H9 (cell line): ENCODE data around the gene DYNC1H1. TPM values are rescaled to one million over a fixed set of nuclear protein-coding genes. Genes with fewer than 3 reads are reported as not detected.

Experiments
- DNase-seq: peaks from one replicate; pipeline ENCODE4 v3.0.0-alpha.2; 2017
- H2AFZ ChIP-seq: one replicate; pipeline ENCODE4 v1.6.1; 2013; ENCODE audit warnings: mild to moderate bottlenecking, low read length, control low read depth, moderate library complexity
- H2AK5ac ChIP-seq: 2 replicates; pipeline ENCODE4 v1.6.1; 2013; ENCODE audit warnings: low read length, control low read depth, mixed read lengths; ENCODE audit not compliant: insufficient read length
- H2BK120ac ChIP-seq: one replicate; pipeline ENCODE4 v1.6.1; 2013; ENCODE audit warnings: low read depth, mild to moderate bottlenecking, low read length, control low read depth, inconsistent platforms; ENCODE audit not compliant: poor library complexity, severe bottlenecking
- H2BK12ac ChIP-seq: 2 replicates; pipeline ENCODE4 v1.6.1; 2013; ENCODE audit warnings: low read length, control low read depth, mixed read lengths, low read depth; ENCODE audit not compliant: insufficient read length
- H2BK15ac ChIP-seq: 2 replicates; pipeline ENCODE4 v1.6.1; 2013; ENCODE audit warnings: low read depth, low read length, control low read depth
- H2BK20ac ChIP-seq: one replicate; pipeline ENCODE4 v1.6.1; 2013; ENCODE audit warnings: low read depth, mild to moderate bottlenecking, low read length, control low read depth, inconsistent platforms; ENCODE audit not compliant: poor library complexity, severe bottlenecking
- H2BK5ac ChIP-seq: 2 replicates; pipeline ENCODE4 v1.6.1; 2013; ENCODE audit warnings: low read length, control low read depth, mixed read lengths; ENCODE audit not compliant: insufficient read length
- H3K14ac ChIP-seq: 2 replicates; pipeline ENCODE4 v1.6.1; 2013; ENCODE audit warnings: low read length, control low read depth; ENCODE audit not compliant: insufficient read depth
- H3K18ac ChIP-seq: 2 replicates; pipeline ENCODE4 v1.6.1; 2013; ENCODE audit warnings: low read depth, mild to moderate bottlenecking, mixed read lengths, low read length, control low read depth; ENCODE audit not compliant: insufficient read length
- H3K23ac ChIP-seq: 2 replicates; pipeline ENCODE4 v1.6.1; 2013; ENCODE audit warnings: low read length, control low read depth, mixed read lengths, low read depth; ENCODE audit not compliant: insufficient read length
- H3K23me2 ChIP-seq: 2 replicates; pipeline ENCODE4 v1.6.1; 2013; ENCODE audit warnings: low read depth, mild to moderate bottlenecking, mixed read lengths, low read length, control low read depth; ENCODE audit not compliant: insufficient read length, poor library complexity, severe bottlenecking
- H3K27ac ChIP-seq: 2 replicates; pipeline ENCODE4 v1.5.1; 2013; ENCODE audit warnings: low read length, control low read depth, mixed read lengths, low read depth; ENCODE audit not compliant: insufficient read length
- H3K27me3 ChIP-seq: 2 replicates; pipeline ENCODE4 v1.6.1; 2013; ENCODE audit warnings: low read length, control low read depth, inconsistent platforms; ENCODE audit not compliant: insufficient read depth
- H3K4ac ChIP-seq: 2 replicates; pipeline ENCODE4 v1.6.1; 2013; ENCODE audit warnings: low read depth, mild to moderate bottlenecking, control low read depth, inconsistent platforms, low read length, moderate library complexity
- H3K4me1 ChIP-seq: 2 replicates; pipeline ENCODE4 v1.6.1; 2013; ENCODE audit warnings: low read length, control low read depth, inconsistent platforms; ENCODE audit not compliant: insufficient read depth
- H3K4me2 ChIP-seq: 2 replicates; pipeline ENCODE4 v1.6.1; 2013; ENCODE audit warnings: low read length, control low read depth, mixed read lengths; ENCODE audit not compliant: insufficient read length, insufficient read depth
- H3K56ac ChIP-seq: 2 replicates; pipeline ENCODE4 v1.6.1; 2013; ENCODE audit warnings: low read depth, mild to moderate bottlenecking, mixed read lengths, low read length, control low read depth; ENCODE audit not compliant: insufficient read length
- H3K79me1 ChIP-seq: 2 replicates; pipeline ENCODE4 v1.6.1; 2013; ENCODE audit warnings: low read depth, mild to moderate bottlenecking, moderate library complexity, low read length, control low read depth, inconsistent platforms; ENCODE audit not compliant: insufficient read depth, poor library complexity, severe bottlenecking
- H3K79me2 ChIP-seq: 2 replicates; pipeline ENCODE4 v1.6.1; 2013; ENCODE audit warnings: low read length, control low read depth, inconsistent platforms; ENCODE audit not compliant: insufficient read depth
- H3K9ac ChIP-seq: 2 replicates; pipeline ENCODE4 v1.6.1; 2013; ENCODE audit warnings: low read length, control low read depth, mixed read lengths; ENCODE audit not compliant: insufficient read length; ENCODE audit errors: extremely low read depth
- H3K9me3 ChIP-seq: one replicate; pipeline ENCODE4 v1.6.1; 2013; ENCODE audit warnings: low read depth, low read length, inconsistent platforms; ENCODE audit not compliant: control insufficient read depth
- H3T11ph ChIP-seq: one replicate; pipeline ENCODE4 v1.6.1; 2013; ENCODE audit warnings: mild to moderate bottlenecking, low read length, control low read depth, inconsistent platforms
- H4K20me1 ChIP-seq: one replicate; pipeline ENCODE4 v1.6.1; 2013; ENCODE audit not compliant: control insufficient read depth, insufficient read length, insufficient read depth
- H4K5ac ChIP-seq: 2 replicates; pipeline ENCODE4 v1.6.1; 2013; ENCODE audit warnings: low read depth, mild to moderate bottlenecking, mixed read lengths, low read length, control low read depth; ENCODE audit not compliant: insufficient read length
- H4K8ac ChIP-seq: replicated peaks from 2 replicates; pipeline ENCODE4 v1.6.1; 2013; ENCODE audit warnings: low read length, control low read depth, mixed read lengths, low read depth; ENCODE audit not compliant: insufficient read length
- H4K91ac ChIP-seq: 2 replicates; pipeline ENCODE4 v1.6.1; 2013; ENCODE audit warnings: low read depth, mild to moderate bottlenecking, moderate library complexity, mixed read lengths, low read length, control low read depth; ENCODE audit not compliant: insufficient read length
- H3K27ac Mint-ChIP-seq, 3 experiments: 2 replicates in 2 of 3; 3 replicates in 1 of 3; pipeline ENCODE4 v1.8.0; 2020 to 2021; ENCODE audit warnings: mixed read lengths in 3 of 3, mild to moderate bottlenecking in 1 of 3, moderate library complexity in 1 of 3
- H3K27me3 Mint-ChIP-seq: 2 replicates; pipeline ENCODE4 v1.8.0; 2021; ENCODE audit warnings: low read depth, mild to moderate bottlenecking, moderate library complexity, mixed read lengths
- H3K36me3 Mint-ChIP-seq, 3 experiments: 2 replicates in 2 of 3; 3 replicates in 1 of 3; pipeline ENCODE4 v1.8.0; 2020 to 2021; ENCODE audit warnings: low read depth in 3 of 3, mixed read lengths in 3 of 3; ENCODE audit not compliant: insufficient read depth in 1 of 3
- H3K4me1 Mint-ChIP-seq, 2 experiments: 2 replicates each; pipeline ENCODE4 v1.8.0; 2020; ENCODE audit warnings: mixed read lengths in 2 of 2
- H3K4me3 Mint-ChIP-seq, 2 experiments: 2 replicates in 1 of 2; 3 replicates in 1 of 2; pipeline ENCODE4 v1.8.0; 2020 to 2021; ENCODE audit warnings: mild to moderate bottlenecking in 2 of 2, mixed read lengths in 2 of 2, moderate library complexity in 1 of 2
- H3K9me3 Mint-ChIP-seq, 2 experiments: 2 replicates in 1 of 2; 3 replicates in 1 of 2; pipeline ENCODE4 v1.8.0; 2020; ENCODE audit warnings: mild to moderate bottlenecking in 2 of 2, mixed read lengths in 2 of 2, moderate library complexity in 1 of 2
- CTCF ChIP-seq: fragments of 200-600 bp; sonication (generic); conservative IDR thresholded peaks from 3 replicates; pipeline ENCODE4 v1.8.0; 2021; ENCODE audit warnings: antibody characterized with exemption, mild to moderate bottlenecking
- WGBS: extraction: QIAGEN DNeasy Blood & Tissue Kit; methylation state at CpG from one replicate; pipeline ENCODE4 v1.1.7; 2013; ENCODE audit warnings: missing lambda C conversion rate, low lambda C conversion rate, mixed read lengths; ENCODE audit not compliant: insufficient read length; ENCODE audit errors: extremely low coverage; 5-methylcytosine and 5-hydroxymethylcytosine counted together
- total RNA-seq: library from RNA; stranded (reverse); gene quantifications from 2 replicates; pipeline ENCODE4 v1.2.1, GENCODE V29; 2021

The DYNC1H1 gene
- total RNA-seq, 1 experiment from 2014 or later, result 359 TPM

- no peak overlapping the region for H4K91ac ChIP-seq
- H3K14ac ChIP-seq, result no peak overlapping the region
- H3K4me1 Mint-ChIP-seq, result peaks cover 0 to 2% of the 10 kb centered on the region in 2 experiments; a peak in 1 of 4 replicates
- no peaks in the 10 kb centered on the region; a peak in 1 of 7 replicates for H3K36me3 Mint-ChIP-seq
- no peak overlapping the region for H3K18ac ChIP-seq
- H2BK12ac ChIP-seq, result no peak overlapping the region
- H3K56ac ChIP-seq, result no peak overlapping the region
- peaks cover 32% of the 10 kb centered on the region for H3K27me3 Mint-ChIP-seq
- no peaks in the 10 kb centered on the region; the same call in 1 of the 2 replicates for H3K27me3 ChIP-seq
- H3K79me2 ChIP-seq, result no peaks in the 10 kb centered on the region
- H2BK5ac ChIP-seq, result no peak overlapping the region
- no CpG with 5 or more reads among the region's 9 CpGs for WGBS
- no peak overlapping the region for H2BK20ac ChIP-seq
- no peaks in the 10 kb centered on the region for H3K23me2 ChIP-seq
- H3K4me3 Mint-ChIP-seq, result no peak overlapping the region
- no peak overlapping the region for H2AFZ ChIP-seq
- no peaks in the 10 kb centered on the region for H3K4me1 ChIP-seq
- no peak overlapping the region for H2BK15ac ChIP-seq
- H4K20me1 ChIP-seq, result no peaks in the 10 kb centered on the region
- H3K79me1 ChIP-seq, result no peaks in the 10 kb centered on the region
- H3K27ac Mint-ChIP-seq, result no peak overlapping the region
- no peak overlapping the region for H2AK5ac ChIP-seq
- H4K5ac ChIP-seq, result no peak overlapping the region
- TF ChIP-seq CTCF, result no peak
- H3K9me3 Mint-ChIP-seq, result no peaks in the 10 kb centered on the region; a peak in 1 of 5 replicates
- no peak overlapping the region for H4K8ac ChIP-seq
- H3K9me3 ChIP-seq, result no peaks in the 10 kb centered on the region
- H2BK120ac ChIP-seq, result no peak overlapping the region
- no peak for DNase-seq
- no peak overlapping the region for H3K23ac ChIP-seq
- H3K4ac ChIP-seq, result no peak overlapping the region
- no peak overlapping the region for H3K27ac ChIP-seq
- H3K9ac ChIP-seq, result no peak overlapping the region
- no peak overlapping the region for H3T11ph ChIP-seq
- H3K4me2 ChIP-seq, result no peak overlapping the region
These were observed 34.4 kb upstream of the DYNC1H1 start for GRCh38 chr14:101929946-101930345.
